GM21360 (cell line): ENCODE measurements around the gene SGCE.

Source experiments
- ATAC-seq: cut with Tn5 transposase; IDR thresholded peaks from one replicate; pipeline ENCODE4 v1.9.1; 2021; ENCODE audit warnings: mild to moderate bottlenecking, moderate library complexity; ENCODE audit not compliant: unreplicated experiment

Gene SGCE

GRCh38 chr7:94660006-94660405, 4.1 kb upstream of the SGCE start:
- no peak for ATAC-seq

- ATAC-seq, result no peak
Measured at GRCh38 chr7:94658826-94659225, 2.9 kb upstream of the SGCE start.

GRCh38 chr7:94657771-94658693, 2.1 kb upstream of the SGCE start:
- ATAC-seq, result peak; percentile 83

- no peak for ATAC-seq
Measured at GRCh38 chr7:94656925-94657731, 1.2 kb upstream of the SGCE start.

- ATAC-seq, result no peak
Measured at GRCh38 chr7:94656658-94656924, 658 bp upstream of the SGCE start.

- no peak for ATAC-seq
Measured at GRCh38 chr7:94655126-94655847, 646 bp downstream of the SGCE start.

GRCh38 chr7:94654783-94655125, 1.2 kb downstream of the SGCE start:
- ATAC-seq, result no peak

- no peak for ATAC-seq
Measured at GRCh38 chr7:94650147-94651051, 5.5 kb downstream of the SGCE start.

- peak; percentile 97 for ATAC-seq
Measured at GRCh38 chr7:94649450-94649849, 6.5 kb downstream of the SGCE start.

- ATAC-seq, result no peak
Measured at GRCh38 chr7:94648731-94649130, 7.2 kb downstream of the SGCE start.

GRCh38 chr7:94647295-94647694, 8.6 kb downstream of the SGCE start:
- ATAC-seq, result no peak

- ATAC-seq, result no peak
Measured at GRCh38 chr7:94643771-94644545, 12.0 kb downstream of the SGCE start.

- ATAC-seq, result no peak
Measured at GRCh38 chr7:94642838-94643653, 12.9 kb downstream of the SGCE start.

GRCh38 chr7:94639384-94639783, 16.5 kb downstream of the SGCE start:
- no peak for ATAC-seq

- ATAC-seq, result no peak
Measured at GRCh38 chr7:94635687-94636086, 20.2 kb downstream of the SGCE start.

- no peak for ATAC-seq
Measured at GRCh38 chr7:94634502-94634901, 21.4 kb downstream of the SGCE start.

- ATAC-seq, result no peak
Measured at GRCh38 chr7:94633687-94634086, 22.2 kb downstream of the SGCE start.

- ATAC-seq, result no peak
Measured at GRCh38 chr7:94633014-94633341, 23.0 kb downstream of the SGCE start.

GRCh38 chr7:94632338-94633013, 23.5 kb downstream of the SGCE start:
- peak; percentile 67 for ATAC-seq
